HCT116 (cell line): Measurements from ENCODE around the gene WLS. TPM values are rescaled to one million over a fixed set of nuclear protein-coding genes. Genes with fewer than 3 reads are reported as not detected.

Source experiments
- ATAC-seq: fragments of 200-7000 bp; cut with Tn5 transposase; 2 replicates; pipeline ENCODE4 v1.9.1; 2020; ENCODE audit warnings: mild to moderate bottlenecking, moderate library complexity
- BruUV-seq: library from RNA; stranded (reverse); fragments of 400-500 nt; replicated peaks from 2 replicates; lab custom pipeline; 2021; lab: Mats Ljungman, UMichigan
- CTCF ChIA-PET: fragments of 300-600 bp; sonication (Branson Sonifier 250); formaldehyde crosslinking; loops from one replicate; lab custom pipeline; 2021; ENCODE audit warnings: antibody characterized with exemption; lab: Charles Lee
- POLR2A ChIA-PET: fragments of 300-600, 350-600 bp; sonication (Branson Sonifier 250); formaldehyde crosslinking; loops from one replicate; lab custom pipeline; 2021; ENCODE audit warnings: antibody characterized with exemption; lab: Charles Lee
- RAD21 ChIA-PET, 2 experiments: fragments of 300-600 bp; sonication (Branson Sonifier 250); formaldehyde crosslinking; loops; one replicate each; lab custom pipeline; 2023; ENCODE audit warnings: low total read pairs in 2 of 2; ENCODE audit not compliant: uncharacterized antibody in 2 of 2, unreplicated experiment in 2 of 2, low non-redundant PET in 1 of 2; lab: Charles Lee
- DNase-seq: peaks from one replicate; pipeline ENCODE4 v3.0.0-alpha.2; 2010; ENCODE audit warnings: low read depth, low spot score
- H2AFZ ChIP-seq: fragments of 200-600 bp; shearing (Covaris generic), sonication (generic); 2 replicates; pipeline ENCODE4 v1.6.1; 2017; ENCODE audit warnings: low read depth, mixed run types, mixed read lengths, antibody characterized with exemption, low read length; ENCODE audit not compliant: poor library complexity, severe bottlenecking
- H3K27ac ChIP-seq: 2 replicates; pipeline ENCODE4 v1.5.1; 2012; ENCODE audit warnings: low read depth, low read length
- H3K27me3 ChIP-seq: fragments of 200-600 bp; sonication (generic); 2 replicates; pipeline ENCODE4 v1.6.1; 2016; ENCODE audit warnings: mixed run types, low read length, mixed read lengths; ENCODE audit not compliant: insufficient read depth
- H3K36me3 ChIP-seq, 2 experiments: fragments of 200-500 bp in 1 of 2; fragments of 200-600 bp in 1 of 2; sonication (Bioruptor generic) in 1 of 2; sonication (generic) in 1 of 2; 2 replicates each; pipeline versions ENCODE4 v1.5.1 to v1.6.1; 2014 to 2016; ENCODE audit warnings: low read length in 2 of 2, inconsistent platforms in 1 of 2, mixed read lengths in 1 of 2, mixed run types in 1 of 2; ENCODE audit not compliant: insufficient read depth in 2 of 2, control insufficient read depth in 1 of 2
- H3K4me1 ChIP-seq, 2 experiments: fragments of 200-600 bp in 1 of 2; sonication (generic) in 1 of 2; 2 replicates each; pipeline versions ENCODE4 v1.5.1 to v1.6.1; 2012 to 2017; ENCODE audit warnings: low read length in 2 of 2, inconsistent platforms in 1 of 2, mild to moderate bottlenecking in 1 of 2, mixed read lengths in 1 of 2, mixed run types in 1 of 2, moderate library complexity in 1 of 2; ENCODE audit not compliant: insufficient read depth in 2 of 2, control insufficient read depth in 1 of 2
- H3K4me2 ChIP-seq: fragments of 200-600 bp; sonication (generic); 2 replicates; pipeline ENCODE4 v1.6.1; 2017; ENCODE audit warnings: mixed run types, low read length, mixed read lengths
- H3K4me3 ChIP-seq, 2 experiments: fragments of 200-600 bp in 1 of 2; sonication (generic) in 1 of 2; replicated peaks in 1 of 2; 2 replicates each; pipeline ENCODE4 v1.5.1; 2011 to 2016; ENCODE audit warnings: low read length in 2 of 2, control low read depth in 1 of 2, low read depth in 1 of 2, mild to moderate bottlenecking in 1 of 2, mixed read lengths in 1 of 2, mixed run types in 1 of 2
- H3K79me2 ChIP-seq: fragments of 200-600 bp; sonication (generic); 2 replicates; pipeline ENCODE4 v1.6.1; 2017; ENCODE audit warnings: mild to moderate bottlenecking, mixed run types, low read length, moderate library complexity, mixed read lengths; ENCODE audit not compliant: insufficient read depth
- H3K9ac ChIP-seq: fragments of 200-600 bp; sonication (generic); 2 replicates; pipeline ENCODE4 v1.6.1; 2016; ENCODE audit warnings: low read length, mixed read lengths
- H3K9me2 ChIP-seq: fragments of 200-600 bp; sonication (generic), shearing (Covaris generic); 2 replicates; pipeline ENCODE4 v1.6.1; 2017; ENCODE audit warnings: mixed run types, mild to moderate bottlenecking, moderate library complexity; ENCODE audit not compliant: insufficient read depth
- H3K9me3 ChIP-seq, 2 experiments: fragments of 200-500 bp in 1 of 2; fragments of 200-600 bp in 1 of 2; sonication (Bioruptor generic) in 1 of 2; sonication (generic) in 1 of 2; 2 replicates each; pipeline ENCODE4 v1.6.1; 2014 to 2017; ENCODE audit warnings: low read length in 2 of 2, mixed read lengths in 2 of 2, inconsistent platforms in 1 of 2, low read depth in 1 of 2, mild to moderate bottlenecking in 1 of 2, mixed run types in 1 of 2, moderate library complexity in 1 of 2; ENCODE audit not compliant: control insufficient read depth in 1 of 2, insufficient read depth in 1 of 2
- H4K20me1 ChIP-seq: fragments of 200-600 bp; sonication (generic), shearing (Covaris generic); 2 replicates; pipeline ENCODE4 v1.6.1; 2017; ENCODE audit warnings: mixed run types, mild to moderate bottlenecking, moderate library complexity; ENCODE audit not compliant: insufficient read depth
- EZH2phosphoT487 ChIP-seq: fragments of 200-600 bp; IDR thresholded peaks from 2 replicates; pipeline ENCODE4 v1.6.1; 2018; ENCODE audit warnings: antibody characterized with exemption, borderline replicate concordance
- FOSL1 ChIP-seq: IDR thresholded peaks from 2 replicates; pipeline ENCODE4 v1.6.1; 2012; ENCODE audit warnings: low read depth
- REST ChIP-seq: IDR thresholded peaks from 2 replicates; pipeline ENCODE4 v1.6.1; 2012; ENCODE audit warnings: low read depth
- SRF ChIP-seq: IDR thresholded peaks from 2 replicates; pipeline ENCODE4 v1.6.1; 2012; ENCODE audit warnings: low read depth
- TCF7L2 ChIP-seq: IDR thresholded peaks from 2 replicates; pipeline ENCODE4 v1.7.0; 2011; ENCODE audit warnings: borderline replicate concordance, inconsistent platforms; ENCODE audit not compliant: insufficient read depth, insufficient read length; ENCODE audit errors: extremely low read depth
- ZFX ChIP-seq: fragments of 450-650 bp; IDR thresholded peaks from 2 replicates; pipeline ENCODE4 v1.6.1; 2017
- intact Hi-C: fragments of 100-400 bp; cut with micrococcal nuclease; formaldehyde crosslinking; loops from 2 replicates; pipeline ENCODE4 v1.10.0; 2022
- total RNA-seq: library from RNA; stranded (reverse); gene quantifications from one replicate; pipeline ENCODE4 v1.2.1, GENCODE V29; 2021; ENCODE audit not compliant: unreplicated experiment

WLS gene
- total RNA-seq, 1 experiment from 2014 or later = 38.0 TPM

- ATAC-seq = peak; percentile 72
- Histone ChIP-seq H3K4me2 (peak overlapping the region; percentile 37), H3K27me3 (no peaks in the 10 kb centered on the region), H3K9me3 (no peaks in the 10 kb centered on the region), H3K4me3 (no peak overlapping the region), H3K36me3 (peaks cover 0 to 2% of the 10 kb centered on the region in 2 experiments; a peak in 1 of 4 replicates), H3K9me2 (no peaks in the 10 kb centered on the region), H3K79me2 (no peaks in the 10 kb centered on the region), H3K4me1 (peaks cover 6 to 13% of the 10 kb centered on the region in 2 experiments; a peak in 3 of 4 replicates), H4K20me1 (no peaks in the 10 kb centered on the region), H2AFZ (no peak overlapping the region), H3K27ac (no peak overlapping the region), H3K9ac (no peak overlapping the region)
- ChIA-PET POLR2A (no interaction called here), RAD21 (no interaction called here), CTCF (no interaction called here)
- TF ChIP-seq EZH2phosphoT487 = no peak
- peak; percentile 91 for TF ChIP-seq TCF7L2
- TF ChIP-seq FOSL1 = 0 out of 2 replicates have a peak, but pooled peaks have one; percentile 20
- no peak for DNase-seq
- intact Hi-C loops = no loop called here
- no TSS peak for BruUV-seq
Measured at GRCh38 chr1:68128157-68128556, 104.2 kb downstream of the WLS start.

DNA sequence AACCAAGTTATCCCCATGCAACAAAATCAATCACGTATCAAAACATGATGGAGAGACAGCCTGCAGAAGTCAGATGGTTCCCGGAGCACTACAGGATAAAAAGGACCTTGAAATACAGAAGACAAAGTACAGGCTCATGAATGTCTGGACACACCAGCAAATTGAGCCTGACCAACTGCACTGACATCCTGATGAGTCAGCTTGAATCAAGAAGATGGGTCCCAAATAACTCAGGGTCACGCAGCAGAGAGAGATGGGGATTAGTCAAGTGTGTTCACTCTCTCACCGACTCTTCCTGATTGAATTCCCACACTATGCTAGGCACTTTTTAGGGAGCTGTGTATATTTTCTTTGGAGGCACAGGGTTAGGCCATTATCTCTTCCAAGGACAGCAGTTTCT, 110.8 kb downstream of the WLS start:
- ChIA-PET POLR2A (interaction anchor here (1.8 kb wide), 1 partner anchor 221 kb away, joined by 4 read pairs; no protein-coding TSS in a partner anchor), CTCF (interaction anchor here (1.8 to 7.4 kb wide), 4 partner anchors 223 to 263 kb away, joined by 5 to 144 read pairs (median 15); no protein-coding TSS in a partner anchor), RAD21 (interaction anchor here (2.0 to 2.5 kb wide), 2 partner anchors 200 to 221 kb away, joined by 12 to 20 read pairs; no protein-coding TSS in a partner anchor)
- Histone ChIP-seq H3K4me2 (no peak overlapping the region), H3K27me3 (no peaks in the 10 kb centered on the region), H3K79me2 (no peaks in the 10 kb centered on the region), H4K20me1 (no peaks in the 10 kb centered on the region), H3K9me3 (no peaks in the 10 kb centered on the region), H3K4me3 (no peak overlapping the region), H3K9ac (no peak overlapping the region), H3K27ac (no peak overlapping the region), H3K4me1 (peaks cover 0 to 22% of the 10 kb centered on the region in 2 experiments; a peak in 1 of 4 replicates), H3K36me3 (peaks cover 0 to 2% of the 10 kb centered on the region in 2 experiments; a peak in 1 of 4 replicates), H2AFZ (no peak overlapping the region), H3K9me2 (no peaks in the 10 kb centered on the region)
- intact Hi-C loops = loop anchor here (2.0 kb wide), 1 partner anchor 321 kb away; no protein-coding TSS in a partner anchor
- no peak for ATAC-seq
- BruUV-seq = no TSS peak
- TF ChIP-seq SRF (no peak), ZFX (no peak), REST (no peak)
- no peak for DNase-seq
